Measurements from ENCODE around the gene TDRD10. TPM values are rescaled to one million over a fixed set of nuclear protein-coding genes. Genes with fewer than 3 reads are reported as not detected.
"Not testable (repeated sequence)": the region's sequence is repeated elsewhere in the genome, so short reads cannot be mapped to it uniquely, and the experiment has no call there.

TDRD10 gene
- polyA plus RNA-seq, 2 of the 4 experiments (the other 2 are of a cell fraction) = 0.04 TPM; not detected in 1

DNA sequence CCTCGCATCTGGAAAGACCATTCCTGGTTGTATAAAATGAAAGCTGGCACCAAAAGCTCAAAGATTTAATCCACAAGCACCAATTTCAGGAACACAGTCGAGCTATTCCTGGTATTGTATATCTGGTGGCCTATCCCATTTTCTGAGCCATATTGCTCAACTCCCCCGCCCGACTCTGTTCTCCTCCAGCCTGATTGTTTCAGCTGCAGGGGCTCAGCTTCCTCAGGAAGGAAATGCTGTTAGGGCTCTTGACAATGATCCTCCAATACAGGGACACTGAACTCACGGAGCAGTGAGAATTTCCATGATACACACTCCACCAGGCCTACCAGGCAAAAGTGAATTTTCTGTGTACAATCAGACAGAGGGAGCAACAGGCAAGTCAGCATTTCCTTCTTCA lies 16.9 kb upstream of the TDRD10 start (continued):
- TF ChIP-seq HES2 (IDR thresholded peaks at IDR 0.05) = no peak
- no peak for TF ChIP-seq NPAS2 (CRISPR knock-in tag; IDR thresholded peaks at IDR 0.05; ENCODE audit: borderline replicate concordance)
- TF ChIP-seq POLR2A (IDR thresholded peaks at IDR 0.05; ENCODE audit: low read length) = no peak
- no peak for TF ChIP-seq ZNF302 (CRISPR knock-in tag; IDR thresholded peaks at IDR 0.05)
- TF ChIP-seq CBX8 (IDR thresholded peaks at IDR 0.05) = no peak
- TF ChIP-seq JUNB (IDR thresholded peaks at IDR 0.05) = no peak

DNA sequence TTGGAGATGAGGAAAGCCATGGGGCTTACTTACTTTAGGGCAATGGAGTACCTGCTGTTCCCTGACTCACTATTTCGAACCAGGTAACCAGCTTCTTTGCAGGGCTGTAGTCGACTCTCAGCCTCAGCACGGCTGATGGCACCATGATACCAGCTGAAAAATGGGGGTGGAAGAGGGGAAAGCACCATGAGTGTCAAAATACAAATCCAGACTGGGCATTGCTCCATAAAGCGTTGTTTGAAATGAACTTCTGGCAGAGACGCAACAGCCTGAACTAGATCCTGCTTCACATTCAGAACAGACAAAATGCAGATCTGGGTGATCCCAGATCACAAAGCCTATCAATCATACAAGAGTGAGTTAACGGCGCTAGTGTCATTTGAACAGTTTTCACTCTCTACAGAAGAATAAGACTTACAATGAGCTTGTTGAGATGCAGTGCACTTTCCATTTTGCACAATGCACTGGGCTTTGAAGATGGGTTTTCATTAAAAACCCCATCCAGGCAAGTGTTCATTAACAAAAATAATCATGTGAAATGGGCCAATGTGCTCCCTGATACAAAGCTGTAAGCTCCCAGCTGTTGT lies 16.0 kb upstream of the TDRD10 start:
- TF ChIP-seq JUNB (IDR thresholded peaks at IDR 0.05) = no peak
- Histone ChIP-seq H3K27ac (no peak overlapping the region), H3K4me1 (peaks cover 10% of the 10 kb centered on the region; the same call in 2 of the 3 replicates), H3K4me2 (no peak overlapping the region), H3K4me3 (no peak overlapping the region), H3K9me3 (no peaks in the 10 kb centered on the region)
- ATAC-seq (no peak), FAIRE-seq (no peak), DNase-seq (ENCODE audit: low read depth in 1 of 2, low spot score in 1 of 2) (no peak)
- 79% methylated on average over 7 of the region's 7 CpGs for WGBS (ENCODE audit: missing lambda C conversion rate)
- POLR2A ChIA-PET = no interaction called here
- CTCF ChIA-PET = interaction anchor here (1.3 to 2.4 kb wide), 3 partner anchors 9 to 274 kb away, joined by 3 to 5 read pairs (median 4); no protein-coding TSS in a partner anchor

DNA sequence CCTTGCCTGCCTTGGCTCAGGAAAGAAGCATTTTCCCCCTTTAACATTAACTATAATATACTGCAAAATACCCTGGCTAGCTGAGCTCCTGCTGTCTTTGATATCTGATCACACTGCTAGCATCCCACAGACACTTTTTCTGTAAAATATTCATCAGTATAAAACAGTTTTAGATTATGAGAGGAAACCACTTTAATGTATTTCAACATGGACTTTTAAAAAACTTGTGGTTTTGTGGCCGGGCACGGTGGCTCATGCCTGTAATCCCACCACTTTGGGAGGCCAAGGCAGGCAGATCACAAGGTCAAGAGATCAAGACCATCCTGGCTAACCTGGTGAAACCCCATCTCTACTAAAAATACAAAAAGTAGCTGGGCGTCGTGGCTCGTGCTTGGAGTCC lies 15.3 kb upstream of the TDRD10 start:
- ATAC-seq; H3K4me2 ChIP-seq; FAIRE-seq; POLR2A ChIA-PET; H3K9me3 ChIP-seq; DNase-seq (ENCODE audit: low read depth in 1 of 2, low spot score in 1 of 2); H3K4me3 ChIP-seq; H3K27ac ChIP-seq: not testable (repeated sequence)
- WGBS (ENCODE audit: missing lambda C conversion rate) = 63% methylated on average over 5 of the region's 5 CpGs
- CTCF ChIA-PET = interaction anchor here (0.6 to 5.4 kb wide), 4 partner anchors 7 to 614 kb away, joined by 3 to 34 read pairs (median 4); no protein-coding TSS in a partner anchor
- peaks cover 10% of the 10 kb centered on the region; the same call in 2 of the 3 replicates for H3K4me1 ChIP-seq

- Histone ChIP-seq H3K4me2 (no peak overlapping the region), H3K9me3 (no peaks in the 10 kb centered on the region), H3K4me1 (peaks cover 10% of the 10 kb centered on the region; the same call in 2 of the 3 replicates), H3K27ac (no peak overlapping the region), H3K4me3 (no peak overlapping the region)
- DNase-seq (ENCODE audit: low read depth in 1 of 2, low spot score in 1 of 2) = no peak
- CTCF ChIA-PET = interaction anchor here (1.4 to 5.4 kb wide), 3 partner anchors 9 to 597 kb away, joined by 4 to 34 read pairs (median 15); no protein-coding TSS in a partner anchor
- WGBS (ENCODE audit: missing lambda C conversion rate) = 87% methylated on average over 10 of the region's 20 CpGs
- POLR2A ChIA-PET = no interaction called here
- no peak for FAIRE-seq
- no peak for TF ChIP-seq BCL3 (IDR thresholded peaks at IDR 0.05)
- ATAC-seq = no peak
Observed at GRCh38 chr1:154488922-154489321, 13.1 kb upstream of the TDRD10 start.

DNA sequence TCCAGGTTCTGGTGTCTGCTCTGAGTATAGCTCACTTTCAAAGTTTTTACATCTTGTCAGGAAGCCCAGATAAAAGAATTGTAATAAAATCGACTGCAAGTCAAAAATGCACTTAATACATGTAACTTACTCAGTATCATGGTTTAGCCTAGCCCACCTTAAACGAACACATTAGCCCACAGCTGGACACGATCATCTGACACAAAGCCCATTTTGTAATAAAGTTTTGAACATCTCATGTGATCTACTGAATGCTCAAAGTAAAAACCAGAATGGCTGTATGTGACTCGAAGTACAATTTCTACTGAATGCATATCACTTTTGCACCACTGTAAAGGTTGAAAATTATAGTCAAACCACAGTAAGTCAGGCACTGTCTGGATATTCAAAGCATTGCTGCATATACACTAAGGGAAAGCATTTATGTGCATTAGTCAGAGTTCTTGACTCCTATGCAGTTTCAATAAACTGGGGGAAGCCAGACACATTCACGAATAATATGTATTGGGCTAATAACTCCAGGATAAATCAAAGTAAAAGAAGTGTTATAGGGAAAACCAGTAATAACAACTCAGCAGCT lies 12.2 kb upstream of the TDRD10 start:
- FAIRE-seq (no peak), ATAC-seq (no peak), DNase-seq (ENCODE audit: low read depth in 1 of 2, low spot score in 1 of 2) (no peak)
- 20% methylated on average over 5 of the region's 5 CpGs for WGBS (ENCODE audit: missing lambda C conversion rate)
- POLR2A ChIA-PET = no interaction called here
- CTCF ChIA-PET = interaction anchor here (1.2 to 5.4 kb wide), 4 partner anchors 10 to 596 kb away, joined by 3 to 34 read pairs (median 10); no protein-coding TSS in a partner anchor
- no peak for TF ChIP-seq NR3C1 (IDR thresholded peaks at IDR 0.05)
- no peak for TF ChIP-seq NPAS2 (CRISPR knock-in tag; IDR thresholded peaks at IDR 0.05; ENCODE audit: borderline replicate concordance)
- TF ChIP-seq PBX3 (IDR thresholded peaks at IDR 0.05) = no peak
- TF ChIP-seq HDAC2 (IDR thresholded peaks at IDR 0.05) = no peak
- no peak for TF ChIP-seq BCL3 (IDR thresholded peaks at IDR 0.05)
- Histone ChIP-seq H3K4me1 (peaks cover 2% of the 10 kb centered on the region; the same call in 2 of the 3 replicates), H3K4me2 (no peak overlapping the region), H3K9me3 (no peaks in the 10 kb centered on the region), H3K27ac (no peak overlapping the region), H3K4me3 (no peak overlapping the region)

All from A549 (cell line).